Transverse colon (tissue), 4 donors: ENCODE measurements around the gene LRIG1. TPM values are rescaled to one million over a fixed set of nuclear protein-coding genes. Genes with fewer than 3 reads are reported as not detected.

Experiments used
- DNase-seq: peaks from one replicate; pipeline ENCODE4 v3.0.0-alpha.2; 2019
- H3K27ac ChIP-seq, 4 donors: fragments of 200-600 bp; sonication (generic); 2 replicates each; pipeline ENCODE4 v1.5.1; 2016 to 2018; ENCODE audit warnings: inconsistent platforms in 4 of 4
- H3K27me3 ChIP-seq: fragments of 200-600 bp; sonication (generic); 2 replicates; pipeline ENCODE4 v1.5.1; 2017; ENCODE audit warnings: inconsistent platforms
- H3K36me3 ChIP-seq, 4 donors: fragments of 200-600 bp; sonication (generic); 2 replicates each; pipeline ENCODE4 v1.5.1; 2017 to 2019; ENCODE audit warnings: inconsistent platforms in 4 of 4
- H3K4me1 ChIP-seq, 4 donors: fragments of 200-600 bp; sonication (generic); 2 replicates each; pipeline ENCODE4 v1.5.1; 2017 to 2020; ENCODE audit warnings: inconsistent platforms in 4 of 4
- H3K4me3 ChIP-seq, 4 donors: fragments of 200-600 bp; sonication (generic); 1 replicate in 1 of 4; 2 replicates in 3 of 4; pipeline versions ENCODE4 v1.5.1 to v1.6.1; 2017 to 2019; ENCODE audit warnings: inconsistent platforms in 4 of 4
- H3K9me3 ChIP-seq, 2 donors: fragments of 200-600 bp; sonication (generic); 2 replicates each; pipeline ENCODE4 v1.5.1; 2017 to 2019; ENCODE audit warnings: inconsistent platforms in 2 of 2
- EP300 ChIP-seq: sonication (generic); formaldehyde crosslinking; IDR thresholded peaks from one replicate; pipeline ENCODE4 v1.6.1; 2017; ENCODE audit warnings: antibody characterized with exemption, low read depth
- POLR2A ChIP-seq: fragments of 450-650 bp; IDR thresholded peaks from one replicate; pipeline ENCODE4 v1.6.1; 2016; ENCODE audit warnings: antibody characterized with exemption, mild to moderate bottlenecking, moderate library complexity
- POLR2AphosphoS5 ChIP-seq, 3 donors: sonication (generic); formaldehyde crosslinking; IDR thresholded peaks; one replicate each; pipeline ENCODE4 v1.6.1; 2016; ENCODE audit warnings: antibody characterized with exemption in 3 of 3
- WGBS, 2 donors: methylation state at CpG; one replicate each; pipeline ENCODE4 v1.1.5; 2018; ENCODE audit warnings: low coverage in 1 of 2; 5-methylcytosine and 5-hydroxymethylcytosine counted together
- in situ Hi-C, 4 donors: fragments of 200-750 bp; cut with MboI; loops; one replicate each; pipeline versions ENCODE4 v1.15.0 to v1.15.1; 2017; ENCODE audit warnings: low sequenced_read_pairs in 3 of 4, low pct_ligation_motif_present in 1 of 4, low pct_unique_long_range_greater_than_20kb in 1 of 4
- intact Hi-C: fragments of 100-400 bp; cut with DNase I; formaldehyde crosslinking; loops from one replicate; pipeline ENCODE4 v1.15.1; 2023; ENCODE audit warnings: low total_unique reads
- total RNA-seq, 4 donors: library from RNA; depleted of rRNA; stranded (reverse); fragments of >200 nt; gene quantifications; one replicate each; pipeline ENCODE4 v1.1.0, GENCODE V29; 2016
- TF ChIP-seq, protein P1 (sequence below), 5 experiments: fragments of 200-600 bp in 3 of 5; fragments of 450-650 bp in 2 of 5; sonication (generic) in 3 of 5; IDR thresholded peaks; 1 replicate in 2 of 5; 2 replicates in 3 of 5; pipeline ENCODE4 v1.5.1; 2016 to 2017; ENCODE audit warnings: antibody characterized with exemption in 5 of 5, inconsistent platforms in 3 of 5, mild to moderate bottlenecking in 2 of 5, moderate library complexity in 1 of 5

The LRIG1 gene
- total RNA-seq, 4 donors from 2014 or later, result 67.2 to 87.6 (median 79.3) TPM

DNA sequence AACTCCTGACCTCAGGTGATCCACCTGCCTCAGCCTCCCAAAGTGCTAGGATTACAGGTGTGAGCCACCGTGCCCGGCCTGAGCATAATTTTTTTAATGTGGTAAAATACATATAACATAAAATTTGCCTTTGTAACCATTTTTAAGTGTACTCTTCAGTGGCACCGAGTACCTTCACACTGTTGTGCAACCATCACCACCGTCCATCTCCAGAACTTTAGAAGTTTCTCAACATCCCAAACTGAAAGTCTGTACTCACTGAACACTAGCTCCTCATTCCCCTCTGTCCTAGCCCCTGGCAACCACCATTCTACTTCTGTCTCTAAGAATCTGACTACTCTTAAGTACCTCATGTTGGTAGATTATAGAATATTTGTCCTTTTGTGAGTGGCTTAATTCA is 35.2 kb downstream of the LRIG1 start:
- WGBS, 2 donors, result 92 to 95% methylated on average over 2 to 4 of the region's 4 CpGs
- Histone ChIP-seq H3K27me3 (no peaks in the 10 kb centered on the region), H3K36me3 (no peaks in the 10 kb centered on the region), H3K4me1 (peaks cover 4 to 56% (median 32%) of the 10 kb centered on the region in 4 donors), H3K9me3 (no peaks in the 10 kb centered on the region), H3K4me3 (no peak overlapping the region), H3K27ac (no peak overlapping the region)
- DNase-seq, result no peak
- in situ Hi-C loops (no loop called here), intact Hi-C loops (no loop called here)
- no peak for TF ChIP-seq POLR2A
- TF ChIP-seq, protein P1, sequence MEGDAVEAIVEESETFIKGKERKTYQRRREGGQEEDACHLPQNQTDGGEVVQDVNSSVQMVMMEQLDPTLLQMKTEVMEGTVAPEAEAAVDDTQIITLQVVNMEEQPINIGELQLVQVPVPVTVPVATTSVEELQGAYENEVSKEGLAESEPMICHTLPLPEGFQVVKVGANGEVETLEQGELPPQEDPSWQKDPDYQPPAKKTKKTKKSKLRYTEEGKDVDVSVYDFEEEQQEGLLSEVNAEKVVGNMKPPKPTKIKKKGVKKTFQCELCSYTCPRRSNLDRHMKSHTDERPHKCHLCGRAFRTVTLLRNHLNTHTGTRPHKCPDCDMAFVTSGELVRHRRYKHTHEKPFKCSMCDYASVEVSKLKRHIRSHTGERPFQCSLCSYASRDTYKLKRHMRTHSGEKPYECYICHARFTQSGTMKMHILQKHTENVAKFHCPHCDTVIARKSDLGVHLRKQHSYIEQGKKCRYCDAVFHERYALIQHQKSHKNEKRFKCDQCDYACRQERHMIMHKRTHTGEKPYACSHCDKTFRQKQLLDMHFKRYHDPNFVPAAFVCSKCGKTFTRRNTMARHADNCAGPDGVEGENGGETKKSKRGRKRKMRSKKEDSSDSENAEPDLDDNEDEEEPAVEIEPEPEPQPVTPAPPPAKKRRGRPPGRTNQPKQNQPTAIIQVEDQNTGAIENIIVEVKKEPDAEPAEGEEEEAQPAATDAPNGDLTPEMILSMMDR (IDR thresholded peaks at IDR 0.05), result no peak
- TF ChIP-seq POLR2AphosphoS5 (IDR thresholded peaks at IDR 0.05), result no peak
- no peak for TF ChIP-seq EP300

DNA sequence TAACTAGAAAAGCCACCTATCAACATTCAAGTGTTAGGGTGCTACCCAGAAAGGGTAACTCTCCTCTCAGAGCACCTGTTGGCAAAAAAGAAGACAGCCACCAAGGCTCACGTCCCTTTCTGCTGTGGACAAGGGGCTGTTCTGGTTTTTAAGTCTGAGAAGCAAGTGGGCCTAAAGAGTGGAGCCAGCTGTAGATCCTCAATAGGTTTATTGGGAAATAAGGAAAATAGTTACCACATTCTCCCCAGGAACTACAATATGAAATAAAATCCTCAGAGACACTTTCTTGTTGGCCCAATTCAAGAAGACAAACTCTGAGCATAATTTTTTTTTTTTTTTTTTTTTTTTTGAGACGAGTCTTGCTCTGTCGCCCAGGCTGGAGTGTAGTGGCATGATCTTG is 35.8 kb downstream of the LRIG1 start:
- no peaks in the 10 kb centered on the region for H3K27me3 ChIP-seq
- H3K4me1 ChIP-seq, result peaks cover 4 to 51% (median 32%) of the 10 kb centered on the region in 4 donors
- no peaks in the 10 kb centered on the region for H3K36me3 ChIP-seq
- WGBS, 2 donors, result 79 to 83% methylated on average over 2 to 3 of the region's 3 CpGs
- DNase-seq, result no peak
- TF ChIP-seq POLR2AphosphoS5 (IDR thresholded peaks at IDR 0.05) (no peak), POLR2A (no peak), EP300 (no peak)
- TF ChIP-seq, protein P1 (IDR thresholded peaks at IDR 0.05), result no peak
- intact Hi-C loops (no loop called here), in situ Hi-C loops (no loop called here)
- peak overlapping the region in 3 of 4 donors; percentile 22 to 52 (median 44) for H3K27ac ChIP-seq
- no peak overlapping the region for H3K4me3 ChIP-seq
- no peaks in the 10 kb centered on the region for H3K9me3 ChIP-seq

DNA sequence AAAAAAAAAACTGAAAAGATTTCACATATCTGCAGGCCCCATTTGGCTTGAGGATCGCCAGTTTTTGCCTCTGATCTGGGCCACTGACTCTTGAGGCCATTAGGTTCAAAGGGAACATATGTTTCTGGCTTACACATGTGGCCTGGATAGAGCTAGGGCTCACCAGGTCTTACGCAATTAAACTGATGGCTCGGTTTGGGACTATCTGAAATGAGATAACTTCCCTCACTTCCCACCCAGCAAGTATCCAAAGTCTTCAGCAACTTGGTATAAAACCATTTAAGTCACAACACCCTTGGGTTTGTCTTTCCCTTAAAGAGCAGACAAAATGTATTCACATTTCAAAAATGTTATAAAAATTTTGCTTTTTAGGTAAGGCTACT is 36.3 kb downstream of the LRIG1 start:
- H3K27me3 ChIP-seq, result no peaks in the 10 kb centered on the region
- no peaks in the 10 kb centered on the region for H3K9me3 ChIP-seq
- in situ Hi-C loops, result no loop called here
- no peak for TF ChIP-seq POLR2A
- no peak for TF ChIP-seq EP300
- no peak for TF ChIP-seq POLR2AphosphoS5 (IDR thresholded peaks at IDR 0.05)
- TF ChIP-seq, protein P1 (IDR thresholded peaks at IDR 0.05), result no peak
- H3K27ac ChIP-seq, result peak overlapping the region; percentile 22 to 52 (median 42)
- DNase-seq, result no peak
- H3K4me1 ChIP-seq, result peaks cover 4 to 48% (median 32%) of the 10 kb centered on the region in 4 donors
- no peaks in the 10 kb centered on the region for H3K36me3 ChIP-seq
- H3K4me3 ChIP-seq, result no peak overlapping the region
- 77% methylated on average over 3 of the region's 3 CpGs for WGBS, 2 donors
- intact Hi-C loops, result no loop called here

DNA sequence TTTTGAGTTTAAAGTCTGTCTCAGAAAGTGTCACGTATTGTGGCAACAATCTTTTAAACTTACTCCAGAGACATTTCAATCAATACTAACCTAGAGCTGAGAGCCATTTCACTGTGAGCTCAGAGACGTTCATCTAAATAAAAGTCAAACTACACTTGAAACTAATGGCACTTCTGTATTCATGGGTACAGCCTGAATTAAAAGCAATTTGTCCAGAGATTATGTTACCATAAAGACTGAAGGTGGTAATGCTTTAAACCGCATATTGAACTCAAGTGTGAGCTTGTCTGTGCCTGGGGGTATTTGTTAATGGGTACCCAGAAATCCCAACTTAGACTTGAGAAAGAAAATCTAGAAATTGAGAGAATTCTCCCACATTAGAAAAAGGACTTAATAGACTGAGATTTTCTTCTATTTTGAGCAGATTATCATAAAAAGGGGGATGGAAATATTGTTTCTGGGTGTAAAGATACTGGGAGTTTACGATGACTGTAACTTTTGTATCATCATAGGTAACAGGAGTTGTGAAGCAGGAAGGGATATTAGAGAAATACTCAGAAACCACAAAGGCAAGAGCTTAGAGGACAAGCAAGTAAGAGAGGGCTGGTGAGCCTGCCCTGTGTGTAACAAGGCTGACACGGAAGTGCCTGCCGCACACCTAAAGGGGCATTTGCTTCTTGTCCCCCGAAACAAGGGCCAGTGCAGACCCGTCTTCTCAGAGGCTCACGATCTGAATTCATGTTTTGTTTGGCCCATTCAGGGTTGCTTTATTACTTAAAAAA is 36.9 kb downstream of the LRIG1 start:
- Histone ChIP-seq H3K9me3 (no peaks in the 10 kb centered on the region), H3K4me1 (peaks cover 4 to 42% (median 31%) of the 10 kb centered on the region in 4 donors), H3K4me3 (no peak overlapping the region), H3K27ac (peak overlapping the region; percentile 22 to 52 (median 42)), H3K27me3 (no peaks in the 10 kb centered on the region), H3K36me3 (no peaks in the 10 kb centered on the region)
- intact Hi-C loops, result no loop called here
- no peak for TF ChIP-seq EP300
- TF ChIP-seq POLR2A, result no peak
- TF ChIP-seq, protein P1 (IDR thresholded peaks at IDR 0.05), result no peak
- no peak for TF ChIP-seq POLR2AphosphoS5 (IDR thresholded peaks at IDR 0.05)
- no peak for DNase-seq
- WGBS, 2 donors, result 69 to 73% methylated on average over 9 of the region's 9 CpGs
- in situ Hi-C loops, result no loop called here
